Natural killer cell treated with Interleukin-12 subunit alpha and Interleukin-12 subunit beta and Interleukin-15 and Interleukin-18, amount 100 ng/mL, for 72 hours (primary cell): Measurements from ENCODE around the gene SNX6. TPM values are rescaled to one million over a fixed set of nuclear protein-coding genes. Genes with fewer than 3 reads are reported as not detected.

ENCODE experiments used
- total RNA-seq, 2 donors: library from RNA; stranded (reverse); gene quantifications; one replicate each; pipeline ENCODE4 v1.2.3, GENCODE V29; 2022

The SNX6 gene
- total RNA-seq, 2 donors from 2014 or later, result 71.0 to 77.3 TPM

Other genes with a start within 250 kb of the SNX6 start
- gene SPTSSA, start 167.9 kb downstream of the SNX6 start, total RNA-seq, result 1 to 10 TPM; 7.7 to 8.9 TPM
- gene EAPP, start 90.4 kb downstream of the SNX6 start, total RNA-seq, result 10 to 100 TPM; 15.4 to 21.4 TPM
- gene CFL2, start 84.4 kb upstream of the SNX6 start, total RNA-seq, result 1 to 10 TPM; 8.6 to 8.8 TPM
- 10 to 100 TPM; 88.3 to 93.6 TPM for gene BAZ1A, start 245.2 kb upstream of the SNX6 start, total RNA-seq